Psoas muscle (tissue), 8 donors: ENCODE data around the gene MUTYH. TPM values are rescaled to one million over a fixed set of nuclear protein-coding genes. Genes with fewer than 3 reads are reported as not detected.
A peak's percentile ranks its signal among the peaks of the same experiment; 100 is the strongest.

ENCODE experiments used
- ATAC-seq, 4 donors: fragments of 200-7000 bp; cut with Tn5 transposase; one replicate each; pipeline ENCODE4 v1.9.1; 2020; ENCODE audit warnings: moderate library complexity in 3 of 4, mild to moderate bottlenecking in 2 of 4
- DNase-seq, 2 donors: peaks; one replicate each; pipeline ENCODE4 v3.0.0-alpha.2; 2020
- H3K27ac ChIP-seq: fragments of 200-600 bp; one replicate; pipeline ENCODE4 v1.8.0; 2022
- H3K27me3 ChIP-seq, 3 donors: fragments of 200-600 bp in 1 of 3; one replicate each; pipeline versions ENCODE4 v1.6.1 to v1.8.0; 2013 to 2022; ENCODE audit warnings: low read length in 2 of 3, mild to moderate bottlenecking in 2 of 3, moderate library complexity in 1 of 3; ENCODE audit not compliant: insufficient read depth in 3 of 3
- H3K36me3 ChIP-seq, 2 donors: fragments of 200-600 bp in 1 of 2; one replicate each; pipeline versions ENCODE4 v1.6.1 to v1.8.0; 2013 to 2022; ENCODE audit warnings: low read depth in 1 of 2, mild to moderate bottlenecking in 1 of 2, moderate library complexity in 1 of 2; ENCODE audit not compliant: insufficient read depth in 1 of 2
- H3K4me1 ChIP-seq: fragments of 200-600 bp; one replicate; pipeline ENCODE4 v1.8.0; 2022
- H3K4me3 ChIP-seq: fragments of 200-600 bp; one replicate; pipeline ENCODE4 v1.8.0; 2022; ENCODE audit warnings: mild to moderate bottlenecking
- H3K9me3 ChIP-seq: fragments of 200-600 bp; one replicate; pipeline ENCODE4 v1.8.0; 2022
- CTCF ChIP-seq: fragments of 200-600 bp; IDR thresholded peaks from one replicate; pipeline ENCODE4 v1.8.0; 2022; ENCODE audit warnings: antibody characterized with exemption
- WGBS, 3 donors: extraction: QIAGEN DNeasy Blood & Tissue Kit; methylation state at CpG; one replicate each; pipeline versions ENCODE4 v1.1.6 to v1.1.7; 2013; 5-methylcytosine and 5-hydroxymethylcytosine counted together
- intact Hi-C, 2 donors: fragments of 100-400 bp; cut with DNase I; formaldehyde crosslinking; loops; one replicate each; pipeline versions ENCODE4 v1.11.0 to v1.14.2; 2022
- polyA plus RNA-seq, 3 donors: library from polyadenylated mRNA; stranded (reverse); fragments of 200-250 nt; gene quantifications; one replicate each; pipeline ENCODE4 v1.2.3, GENCODE V29; 2013
- total RNA-seq, 4 donors: library from RNA; stranded (reverse); fragmentation: NEBNext Ultra II Directional in 2 of 4; extraction: Animal tissue kit (Norgen Biotek cat#: 25700) in 2 of 4; gene quantifications; one replicate each; pipeline versions ENCODE4 v1.2.1 to v1.2.4, GENCODE V29; 2021 to 2023
- donor health status: healthy with polysubstance abuse.
- donor health status: DM: no; HTN: no; CAD: no; lungs with moderate emphysema.
- donor health status: Bipolar disorder and iron deficiency.
- donor health status: healthy.
- donor health status: DM: yes; HTN: yes; CAD: no.
- donor health status: DM: no; HTN: no; CAD: no.
- donor health status: DM: no; HTN: no; CAD: no.
- donor health status: DM: yes; HTN: yes; CAD: no.

Gene MUTYH
- total and polyA plus RNA-seq, 7 donors = 7.7 to 16.6 (median 8.4) TPM

- Histone ChIP-seq H3K36me3 (no peaks in the 10 kb centered on the region), H3K27ac (no peak overlapping the region), H3K27me3 (no peaks in the 10 kb centered on the region), H3K9me3 (no peaks in the 10 kb centered on the region), H3K4me3 (no peak overlapping the region), H3K4me1 (peaks cover 14% of the 10 kb centered on the region)
- WGBS, 3 donors = 46 to 51% (median 47%) methylated on average over 8 of the region's 8 CpGs
- no peak for ATAC-seq
- intact Hi-C loops = loop anchor here in 1 of 2 donors (5.0 kb wide), 1 partner anchor 191 kb away; no protein-coding TSS in a partner anchor
- no peak for TF ChIP-seq CTCF
- no peak for DNase-seq
Observed at GRCh38 chr1:45306319-45306718, 33.9 kb downstream of the MUTYH start.

GRCh38 chr1:45305231-45305630 is 35.0 kb downstream of the MUTYH start:
- TF ChIP-seq CTCF = no peak
- Histone ChIP-seq H3K36me3 (no peaks in the 10 kb centered on the region), H3K4me3 (no peak overlapping the region), H3K27me3 (no peaks in the 10 kb centered on the region), H3K4me1 (peaks cover 14% of the 10 kb centered on the region), H3K9me3 (no peaks in the 10 kb centered on the region), H3K27ac (peak overlapping the region; percentile 94)
- intact Hi-C loops = loop anchor here (2.0 to 5.0 kb wide), 2 partner anchors 34 to 192 kb away; no protein-coding TSS in a partner anchor
- DNase-seq (no peak), ATAC-seq (no peak)
- 80 to 85% (median 82%) methylated on average over 10 of the region's 10 CpGs for whole genome bisulfite sequencing, 3 donors

GRCh38 chr1:45304311-45305081 is 35.7 kb downstream of the MUTYH start:
- peaks cover 14% of the 10 kb centered on the region for H3K4me1 ChIP-seq
- no peak for TF ChIP-seq CTCF
- no peaks in the 10 kb centered on the region for H3K27me3 ChIP-seq
- intact Hi-C loops = loop anchor here (2.0 to 5.0 kb wide), 3 partner anchors 34 to 467 kb away; no protein-coding TSS in a partner anchor
- DNase-seq (peak; percentile 59 to 87), ATAC-seq (peak; percentile 20 to 71 (median 58))
- H3K36me3 ChIP-seq = no peaks in the 10 kb centered on the region
- no peaks in the 10 kb centered on the region for H3K9me3 ChIP-seq
- WGBS, 3 donors = 23 to 32% (median 24%) methylated on average over 14 to 15 of the region's 15 CpGs
- H3K4me3 ChIP-seq = peak overlapping the region; percentile 75
- peak overlapping the region; percentile 94 for H3K27ac ChIP-seq

- H3K27ac ChIP-seq = peak overlapping the region; percentile 94
- peak; percentile 91 to 96 (median 92) for ATAC-seq
- peaks cover 14% of the 10 kb centered on the region for H3K4me1 ChIP-seq
- no peaks in the 10 kb centered on the region for H3K27me3 ChIP-seq
- TF ChIP-seq CTCF = peak; percentile 59
- DNase-seq = peak; percentile 99
- intact Hi-C loops = loop anchor here (2.0 to 5.0 kb wide), 2 partner anchors 35 to 466 kb away; no protein-coding TSS in a partner anchor
- H3K9me3 ChIP-seq = no peaks in the 10 kb centered on the region
- peak overlapping the region; percentile 75 for H3K4me3 ChIP-seq
- WGBS, 3 donors = 0 to 1% (median 1%) methylated on average over 53 to 68 of the region's 68 CpGs
- H3K36me3 ChIP-seq = no peaks in the 10 kb centered on the region
Observed at GRCh38 chr1:45303520-45304310, 36.5 kb downstream of the MUTYH start.
